ENCODE data around the gene LTBP4. TPM values are rescaled to one million over a fixed set of nuclear protein-coding genes. Genes with fewer than 3 reads are reported as not detected.

The LTBP4 gene
- total and polyA plus RNA-seq, 2 donors (not counting 3 experiments of a cell fraction or from before 2014, with no cell fraction given) = 25.9 to 38.0 TPM

DNA sequence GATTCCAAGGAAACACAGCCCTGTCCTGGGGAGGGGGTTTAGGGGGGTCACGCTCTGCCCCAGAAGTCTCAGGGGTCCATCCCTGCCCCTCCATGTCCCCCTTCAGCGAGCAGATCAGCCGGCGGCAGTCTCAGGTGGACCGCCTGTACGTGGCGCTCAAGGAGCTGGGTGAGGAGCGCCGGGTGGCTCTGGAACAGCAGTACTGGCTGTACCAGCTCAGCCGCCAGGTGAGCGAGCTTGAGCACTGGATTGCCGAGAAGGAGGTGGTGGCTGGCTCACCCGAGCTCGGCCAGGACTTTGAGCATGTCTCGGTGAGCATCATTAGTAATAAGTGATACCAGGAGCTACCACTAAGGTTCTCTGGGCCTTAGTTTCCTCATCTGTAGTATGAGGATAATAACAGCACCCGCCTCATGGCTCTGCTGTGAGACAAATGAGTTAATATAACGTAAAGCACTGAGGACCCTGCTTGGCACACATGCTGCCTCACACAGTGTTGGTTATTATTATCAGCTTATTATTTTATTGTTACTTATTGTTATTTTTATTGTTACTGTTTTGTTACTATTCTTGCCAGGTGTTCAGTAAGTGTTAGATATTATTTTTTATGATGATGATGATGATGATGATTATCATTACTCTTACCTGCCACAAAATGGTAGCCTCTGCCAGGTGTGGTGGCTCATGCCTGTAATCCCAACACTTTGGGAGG lies 45.0 kb upstream of the LTBP4 start:
- intact Hi-C loops (cut with micrococcal nuclease) = no loop called here
- H3K4me3 ChIP-seq (replicated peaks in 1 of 3; ENCODE audit: insufficient read depth in 1 of 3, low read depth in 1 of 3, low read length in 3 of 3) = no peak overlapping the region
- no TSS peak for BruUV-seq (replicated peaks)
- no peak overlapping the region for H3K9ac ChIP-seq (replicated peaks; ENCODE audit: extremely low read depth, insufficient read depth, low read length)
- ChIA-PET POLR2A (interaction anchor here (0.6 kb wide), 1 partner anchor 13 kb away, joined by 5 read pairs; no protein-coding TSS in a partner anchor), CTCF (interaction anchor here (0.7 to 2.6 kb wide), 6 partner anchors 8 to 79 kb away, joined by 3 to 9 read pairs (median 3); no protein-coding TSS in a partner anchor)
- DNase-seq (ENCODE audit: low read depth, low spot score) (no peak), FAIRE-seq (no peak)
- no peaks in the 10 kb centered on the region for H4K20me1 ChIP-seq (replicated peaks; ENCODE audit: control insufficient read depth, extremely low read depth, insufficient read depth, low read length)
- no peaks in the 10 kb centered on the region for H3K9me1 ChIP-seq (replicated peaks; ENCODE audit: control insufficient read depth, extremely low read depth, insufficient read depth, low read length)
- H3K4me2 ChIP-seq (ENCODE audit: insufficient read depth, low read length) = no peak overlapping the region
- no peak overlapping the region for H3K27ac ChIP-seq (ENCODE audit: insufficient read depth, low read depth, low read length)
- dilution Hi-C loops (cut with MboI; ENCODE audit: extremely low pct_ligation_motif_present, low sequenced_read_pairs) = no loop called here
- H2AFZ ChIP-seq (ENCODE audit: low read depth, low read length) = no peak overlapping the region
- H3K36me3 ChIP-seq (ENCODE audit: control insufficient read depth in 2 of 2, extremely low read depth in 1 of 2, insufficient read depth in 2 of 2, low read length in 2 of 2) = no peaks in the 10 kb centered on the region
- no peaks in the 10 kb centered on the region for H3K9me3 ChIP-seq (replicated peaks; ENCODE audit: control insufficient read depth, insufficient read depth, low read length)
- no peaks in the 10 kb centered on the region for H3K4me1 ChIP-seq (ENCODE audit: control insufficient read depth, extremely low read depth, insufficient read depth, low read length)
- H3K79me2 ChIP-seq (ENCODE audit: control insufficient read depth, insufficient read depth, low read length) = no peaks in the 10 kb centered on the region
- TF ChIP-seq GATA2 (IDR thresholded peaks at IDR 0.05; ENCODE audit: insufficient read depth, insufficient read length, low read depth, low read length) = no peak
- no peak for TF ChIP-seq POLR2A (IDR thresholded peaks at IDR 0.05; ENCODE audit: low read depth, low read length)
- no peak for TF ChIP-seq FOS (IDR thresholded peaks at IDR 0.05; ENCODE audit: borderline replicate concordance, insufficient read depth, low read length)
- no peak for TF ChIP-seq JUN (IDR thresholded peaks at IDR 0.05; ENCODE audit: borderline replicate concordance, insufficient read depth, insufficient read length, low read depth)
- no peak for TF ChIP-seq EZH2 (IDR thresholded peaks at IDR 0.05; ENCODE audit: borderline replicate concordance, low read depth, low read length, severe bottlenecking)
- no peak for TF ChIP-seq POLR2AphosphoS5 (IDR thresholded peaks at IDR 0.05; ENCODE audit: insufficient read depth, low read depth, low read length)
- TF ChIP-seq CTCF (IDR thresholded peaks at IDR 0.05; ENCODE audit: extremely low read depth in 1 of 2, insufficient read depth in 1 of 2, low read depth in 1 of 2, low read length in 2 of 2) = no peak
- no peak for TF ChIP-seq MAX (IDR thresholded peaks at IDR 0.05; ENCODE audit: insufficient read depth, insufficient read length)
- TF ChIP-seq MYC (IDR thresholded peaks at IDR 0.05; ENCODE audit: low read depth, low read length) = no peak
- H3K27me3 ChIP-seq (ENCODE audit: control insufficient read depth in 2 of 2, insufficient read depth in 2 of 2, low read length in 2 of 2) = peaks cover 21 to 22% of the 10 kb centered on the region in 2 experiments

Measured in endothelial cell of umbilical vein (primary cell).